GM19193 (cell line): Measurements from ENCODE around the gene RGS9.

Experiments
- POLR2A ChIP-seq: IDR thresholded peaks from 4 replicates; pipeline ENCODE4 v1.6.1; 2011; ENCODE audit not compliant: insufficient read depth, insufficient read length; ENCODE audit errors: extremely low read depth

RGS9 gene

GRCh38 chr17:65167566-65167965 is 30.4 kb downstream of the RGS9 start:
- no peak for TF ChIP-seq POLR2A

GRCh38 chr17:65169691-65170090 is 32.5 kb downstream of the RGS9 start:
- no peak for TF ChIP-seq POLR2A

- no peak for TF ChIP-seq POLR2A
Observed at GRCh38 chr17:65170839-65171238, 33.7 kb downstream of the RGS9 start.

- no peak for TF ChIP-seq POLR2A
Observed at GRCh38 chr17:65171752-65172151, 34.6 kb downstream of the RGS9 start.

GRCh38 chr17:65172496-65173136 is 35.4 kb downstream of the RGS9 start:
- TF ChIP-seq POLR2A: no peak

GRCh38 chr17:65173284-65173793 is 36.2 kb downstream of the RGS9 start:
- TF ChIP-seq POLR2A: no peak

- no peak for TF ChIP-seq POLR2A
Observed at GRCh38 chr17:65173976-65174683, 37.0 kb downstream of the RGS9 start.

GRCh38 chr17:65174974-65175373 is 37.8 kb downstream of the RGS9 start:
- no peak for TF ChIP-seq POLR2A

GRCh38 chr17:65175952-65176351 is 38.8 kb downstream of the RGS9 start:
- TF ChIP-seq POLR2A: no peak

- no peak for TF ChIP-seq POLR2A
Observed at GRCh38 chr17:65176646-65177409, 39.7 kb downstream of the RGS9 start.

GRCh38 chr17:65177901-65178300 is 40.7 kb downstream of the RGS9 start:
- no peak for TF ChIP-seq POLR2A

- peak; percentile 53 for TF ChIP-seq POLR2A
Observed at GRCh38 chr17:65181237-65182061, 44.3 kb downstream of the RGS9 start.

GRCh38 chr17:65182233-65182632 is 45.1 kb downstream of the RGS9 start:
- no peak for TF ChIP-seq POLR2A

GRCh38 chr17:65183736-65184135 is 46.6 kb downstream of the RGS9 start:
- no peak for TF ChIP-seq POLR2A
